A549 (cell line): ENCODE data around the gene CEP112.

Source experiments
- CHD4 ChIP-seq: fragments of 200-600 bp; sonication (generic); IDR thresholded peaks from 2 replicates; pipeline ENCODE4 v1.6.1; 2016; ENCODE audit warnings: antibody characterized with exemption, mild to moderate bottlenecking, borderline replicate concordance
- EP300 ChIP-seq, 2 experiments: fragments of >200 bp; sonication (Bioruptor Twin); formaldehyde crosslinking; IDR thresholded peaks; 2 replicates in 1 of 2; 3 replicates in 1 of 2; pipeline ENCODE4 v1.6.1; 2016 to 2017
- FOSL2 ChIP-seq, 2 experiments: fragments of 450-650 bp in 1 of 2; fragments of >200 bp in 1 of 2; sonication (Bioruptor Twin) in 1 of 2; formaldehyde crosslinking; IDR thresholded peaks; 2 replicates each; pipeline versions ENCODE4 v1.5.0 to v1.6.1; 2016 to 2020; ENCODE audit warnings: mild to moderate bottlenecking in 1 of 2, moderate library complexity in 1 of 2
- TF ChIP-seq, protein P1 (sequence below): fragments of >200 bp; sonication (Bioruptor Twin); formaldehyde crosslinking; IDR thresholded peaks from 3 replicates; pipeline ENCODE4 v1.5.1; 2016
- TF ChIP-seq, protein P2 (sequence below): fragments of >200 bp; sonication (Bioruptor Twin); formaldehyde crosslinking; IDR thresholded peaks from 3 replicates; pipeline ENCODE4 v1.6.1; 2016

DNA sequence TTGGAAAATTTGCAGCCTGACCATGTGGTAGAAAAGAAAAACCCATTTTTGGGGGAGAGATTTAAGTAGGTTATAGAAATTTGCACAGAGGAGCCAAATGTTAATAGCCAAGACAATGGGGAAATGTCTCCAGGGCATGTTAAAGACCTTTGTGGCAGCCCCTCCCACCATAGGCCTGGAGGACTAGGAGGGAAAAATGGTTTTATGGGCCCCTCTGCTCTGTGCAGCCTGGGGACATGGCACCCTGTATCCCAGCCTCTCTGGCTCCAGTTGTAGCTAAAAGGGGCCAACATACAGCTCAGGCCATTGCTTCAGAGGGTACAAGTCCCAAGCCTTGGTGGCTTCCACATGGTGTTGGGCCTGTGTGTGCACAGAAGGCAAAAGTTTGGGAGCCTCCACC is 384.6 kb downstream of the CEP112 start:
- TF ChIP-seq, protein P1, sequence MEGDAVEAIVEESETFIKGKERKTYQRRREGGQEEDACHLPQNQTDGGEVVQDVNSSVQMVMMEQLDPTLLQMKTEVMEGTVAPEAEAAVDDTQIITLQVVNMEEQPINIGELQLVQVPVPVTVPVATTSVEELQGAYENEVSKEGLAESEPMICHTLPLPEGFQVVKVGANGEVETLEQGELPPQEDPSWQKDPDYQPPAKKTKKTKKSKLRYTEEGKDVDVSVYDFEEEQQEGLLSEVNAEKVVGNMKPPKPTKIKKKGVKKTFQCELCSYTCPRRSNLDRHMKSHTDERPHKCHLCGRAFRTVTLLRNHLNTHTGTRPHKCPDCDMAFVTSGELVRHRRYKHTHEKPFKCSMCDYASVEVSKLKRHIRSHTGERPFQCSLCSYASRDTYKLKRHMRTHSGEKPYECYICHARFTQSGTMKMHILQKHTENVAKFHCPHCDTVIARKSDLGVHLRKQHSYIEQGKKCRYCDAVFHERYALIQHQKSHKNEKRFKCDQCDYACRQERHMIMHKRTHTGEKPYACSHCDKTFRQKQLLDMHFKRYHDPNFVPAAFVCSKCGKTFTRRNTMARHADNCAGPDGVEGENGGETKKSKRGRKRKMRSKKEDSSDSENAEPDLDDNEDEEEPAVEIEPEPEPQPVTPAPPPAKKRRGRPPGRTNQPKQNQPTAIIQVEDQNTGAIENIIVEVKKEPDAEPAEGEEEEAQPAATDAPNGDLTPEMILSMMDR = no peak
- TF ChIP-seq CHD4 = no peak
- no peak for TF ChIP-seq FOSL2 (IDR thresholded peaks at IDR 0.05)
- TF ChIP-seq FOSL2 (CRISPR knock-in tag; IDR thresholded peaks at IDR 0.05) = no peak
- TF ChIP-seq, protein P2, sequence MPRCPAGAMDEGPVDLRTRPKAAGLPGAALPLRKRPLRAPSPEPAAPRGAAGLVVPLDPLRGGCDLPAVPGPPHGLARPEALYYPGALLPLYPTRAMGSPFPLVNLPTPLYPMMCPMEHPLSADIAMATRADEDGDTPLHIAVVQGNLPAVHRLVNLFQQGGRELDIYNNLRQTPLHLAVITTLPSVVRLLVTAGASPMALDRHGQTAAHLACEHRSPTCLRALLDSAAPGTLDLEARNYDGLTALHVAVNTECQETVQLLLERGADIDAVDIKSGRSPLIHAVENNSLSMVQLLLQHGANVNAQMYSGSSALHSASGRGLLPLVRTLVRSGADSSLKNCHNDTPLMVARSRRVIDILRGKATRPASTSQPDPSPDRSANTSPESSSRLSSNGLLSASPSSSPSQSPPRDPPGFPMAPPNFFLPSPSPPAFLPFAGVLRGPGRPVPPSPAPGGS = no peak
- no peak for TF ChIP-seq EP300 (IDR thresholded peaks at IDR 0.05)
